SKM-1 treated with dmso at 0.1 percent for 144 hours (cell line): ENCODE measurements around the gene KIF1A.
A peak's percentile ranks its signal among the peaks of the same experiment; 100 is the strongest.

ENCODE experiments used
- DNase-seq: peaks from one replicate; lab custom pipeline; 2025; ENCODE audit not compliant: unreplicated experiment; lab: John Stamatoyannopoulos, UW

Gene KIF1A

DNA sequence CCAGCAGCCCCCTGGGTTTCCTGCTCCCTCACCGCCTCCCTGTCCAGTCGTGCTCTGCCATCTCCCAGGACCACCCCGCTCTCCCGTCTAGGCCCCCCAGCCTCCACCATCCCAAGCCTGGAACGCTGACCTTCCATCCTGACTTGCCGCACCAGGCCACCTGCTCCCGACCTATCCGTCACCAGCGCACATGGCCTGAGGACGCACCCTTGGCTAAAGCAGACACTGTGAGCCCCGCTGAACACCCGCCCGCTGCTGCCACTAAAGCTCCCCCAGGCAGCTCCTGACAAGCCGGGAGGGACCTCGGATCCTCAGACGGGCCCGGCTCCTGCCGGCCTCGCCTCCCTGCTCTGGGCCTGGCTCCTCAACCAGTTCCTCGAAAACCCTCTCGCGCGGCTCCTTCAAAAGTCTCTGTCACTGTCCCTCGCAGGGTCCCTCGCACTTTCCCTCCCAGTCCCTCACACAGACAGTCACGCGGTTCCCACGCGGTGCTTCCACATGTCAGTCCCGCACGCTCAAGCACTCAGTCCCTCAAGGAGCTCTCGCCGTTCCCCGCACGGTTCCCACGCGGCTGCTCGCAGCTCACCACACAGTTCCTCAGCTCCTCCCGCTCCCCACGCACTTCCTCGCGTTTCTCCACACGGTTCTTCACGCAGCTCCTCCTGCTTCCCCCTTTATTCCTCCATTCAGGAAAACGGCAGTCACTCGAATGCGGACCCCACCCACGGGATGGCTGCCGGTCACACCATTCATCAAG lies 42.4 kb downstream of the KIF1A start:
- no peak for DNase-seq

DNA sequence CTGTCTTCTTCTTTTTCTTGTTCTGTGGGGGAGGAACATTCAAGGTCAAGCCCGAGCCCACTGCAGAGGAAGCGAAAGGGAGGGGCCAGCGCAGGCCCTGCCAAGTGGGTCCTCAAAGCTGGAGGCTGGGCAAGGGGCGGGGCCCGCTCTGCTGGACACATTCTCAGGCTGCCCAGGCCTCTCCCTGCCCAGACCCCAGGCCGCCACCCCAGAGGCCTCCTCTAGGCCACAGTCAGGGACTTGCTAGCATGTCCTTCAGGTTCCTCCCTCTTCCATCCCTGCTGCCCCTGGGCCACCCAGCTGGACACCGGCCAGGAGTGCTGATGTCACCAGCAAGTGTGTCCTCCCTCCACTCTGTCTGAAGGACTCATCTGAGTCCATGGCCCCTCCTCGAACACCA lies 44.1 kb downstream of the KIF1A start:
- no peak for DNase-seq

DNA sequence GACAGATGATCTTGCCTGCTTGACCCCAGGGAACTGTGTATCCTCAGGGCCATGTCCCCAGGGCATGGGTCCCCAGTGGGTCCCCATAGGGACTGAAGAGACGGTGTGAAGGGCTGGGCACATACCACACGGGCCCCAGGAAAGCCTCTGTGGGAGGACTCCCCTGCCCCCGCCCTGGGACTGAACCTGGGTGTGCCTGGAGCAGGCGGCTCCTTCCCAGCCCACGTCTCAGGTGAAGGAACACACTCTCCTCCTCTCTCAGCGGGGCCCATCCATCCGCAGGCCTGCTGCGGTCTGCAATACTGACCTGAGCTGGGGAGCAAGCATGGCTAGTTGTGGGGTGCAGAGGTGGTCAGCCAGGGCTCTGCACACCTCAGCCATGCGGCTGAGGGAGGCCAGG lies 45.2 kb downstream of the KIF1A start:
- DNase-seq = no peak

DNA sequence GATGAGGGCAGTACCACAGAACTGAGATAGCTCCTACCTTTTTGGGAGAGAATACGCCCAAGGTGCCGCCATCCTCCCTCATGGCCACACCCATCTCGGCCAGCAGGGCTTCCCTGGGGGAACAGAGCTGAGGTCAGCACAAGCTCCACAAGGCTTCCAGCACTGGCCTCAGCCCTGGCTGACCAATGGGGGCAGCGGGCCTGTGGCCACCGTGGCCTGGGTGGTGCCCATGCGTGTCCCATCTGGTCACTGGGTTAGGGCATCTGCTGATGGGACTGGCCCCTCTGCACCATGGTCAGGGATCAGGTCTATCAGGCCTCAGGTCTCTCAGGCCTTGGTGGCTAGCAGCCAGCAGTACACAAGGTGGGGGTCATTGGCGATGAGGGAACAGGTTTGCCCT lies 50.9 kb downstream of the KIF1A start:
- DNase-seq = peak; percentile 10

DNA sequence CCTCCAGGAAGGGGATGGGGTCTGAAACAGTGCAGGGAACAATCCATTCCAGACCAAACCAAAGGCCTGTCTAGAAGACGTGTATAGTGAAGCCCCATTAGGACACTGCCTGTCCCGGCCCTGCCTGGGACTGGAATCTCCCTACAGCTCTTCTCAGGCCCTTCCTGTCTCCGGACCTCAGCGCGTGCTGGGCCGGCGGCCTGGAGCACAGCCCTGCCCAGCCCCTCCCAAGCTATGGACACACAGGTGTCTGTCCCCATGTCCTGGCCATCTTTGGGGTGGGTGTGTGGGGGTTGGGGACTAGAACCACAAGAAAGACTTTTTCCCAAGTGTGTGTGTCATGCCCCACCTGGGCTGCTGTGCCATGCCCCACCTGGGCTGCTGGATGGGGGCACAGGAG lies 51.8 kb downstream of the KIF1A start:
- no peak for DNase-seq

DNA sequence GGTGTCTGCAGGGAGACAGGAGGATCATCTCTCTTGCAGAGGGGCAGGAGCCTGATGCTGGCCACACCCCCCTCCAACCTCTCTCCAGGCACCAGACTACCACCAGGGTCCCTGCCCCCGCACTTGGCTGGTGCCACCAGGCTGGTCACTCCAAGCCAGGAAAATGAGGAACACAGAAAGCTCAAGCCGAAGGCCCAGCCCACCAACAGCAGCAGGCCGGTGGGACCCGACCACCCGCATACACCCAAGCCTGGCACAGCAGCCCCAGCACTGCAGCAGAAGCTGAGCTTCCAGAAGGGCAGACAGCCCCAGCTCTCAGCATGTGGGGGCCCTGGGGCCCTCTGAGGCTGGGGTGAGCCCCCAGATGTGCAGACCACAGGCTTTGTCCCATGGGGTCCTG lies 52.7 kb downstream of the KIF1A start:
- DNase-seq = no peak

DNA sequence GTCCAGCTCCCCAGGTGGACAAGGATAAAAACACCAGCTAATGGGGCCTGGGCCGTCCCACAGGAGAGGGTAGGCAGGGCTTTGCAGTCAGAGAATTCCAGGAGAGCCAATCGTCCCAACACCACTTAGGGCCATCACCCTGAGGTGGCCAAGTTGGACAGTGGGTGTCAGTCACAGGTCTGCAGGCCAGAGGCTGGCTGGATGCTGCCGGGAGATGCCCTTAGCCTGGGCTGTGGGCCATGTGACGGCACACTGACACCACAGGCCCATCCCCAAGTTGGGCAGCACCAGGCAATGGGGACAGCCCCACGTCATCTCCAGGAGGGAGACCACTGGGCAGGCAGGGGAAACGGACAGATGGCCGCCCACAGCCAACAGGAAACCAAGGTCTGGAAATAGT lies 53.9 kb downstream of the KIF1A start:
- no peak for DNase-seq

DNA sequence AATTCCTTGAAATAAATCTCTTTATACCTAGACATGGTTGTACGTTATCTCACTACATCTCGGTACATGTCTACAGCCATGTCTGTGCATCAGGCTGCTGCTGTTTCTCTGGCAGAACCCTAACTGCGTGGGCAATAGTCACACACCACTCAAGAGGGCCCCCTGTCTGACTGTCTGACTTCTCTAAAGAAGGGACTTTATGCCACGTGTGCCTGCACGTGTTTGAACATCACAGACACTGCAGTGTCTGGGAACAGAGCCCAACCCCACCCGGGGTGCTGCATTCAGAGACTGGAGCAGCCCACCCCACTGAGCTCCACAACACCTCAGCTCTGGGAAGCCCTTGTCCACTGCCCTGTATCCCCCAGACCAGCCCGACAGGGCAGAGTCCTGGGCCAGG lies 55.0 kb downstream of the KIF1A start:
- DNase-seq = no peak

DNA sequence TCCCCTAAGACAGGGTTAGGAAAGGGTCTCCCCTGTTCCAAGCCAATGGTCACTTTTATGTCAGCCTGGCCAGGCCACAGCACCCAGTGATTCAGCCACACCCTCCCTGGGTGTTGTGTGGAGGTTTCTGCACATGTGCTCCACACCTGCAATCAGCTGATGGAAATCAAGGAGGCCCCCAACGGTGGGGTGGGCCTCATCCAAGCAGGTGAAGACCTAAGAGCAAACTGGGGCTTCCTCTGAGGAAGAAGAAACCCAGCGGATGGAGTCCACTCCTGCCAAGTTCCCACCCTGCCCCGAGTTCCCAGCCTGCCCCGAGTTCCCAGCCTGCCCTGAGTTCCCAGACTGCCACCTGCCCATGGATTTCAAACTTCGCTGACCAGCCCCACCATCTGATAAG lies 55.4 kb downstream of the KIF1A start:
- no peak for DNase-seq

DNA sequence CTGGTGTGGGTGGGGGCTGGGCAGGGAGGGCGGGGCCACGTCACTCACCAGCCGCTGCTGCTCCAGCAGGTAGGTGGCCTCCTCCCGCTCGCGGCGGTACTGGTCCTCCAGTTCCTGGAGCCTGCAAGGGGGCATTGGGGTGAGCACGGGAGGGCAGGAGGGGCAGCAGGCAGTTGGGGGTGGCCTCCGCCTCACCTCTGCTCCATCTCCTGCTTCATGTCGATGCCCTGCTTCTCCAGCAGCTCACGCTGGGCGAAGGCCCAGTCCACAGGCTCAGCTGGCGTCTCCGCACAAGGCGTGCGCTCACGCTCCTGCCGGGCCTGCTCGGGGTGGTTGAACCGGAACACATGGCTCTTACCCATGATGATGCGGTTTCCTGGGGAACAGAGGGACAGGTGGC lies 57.0 kb downstream of the KIF1A start:
- DNase-seq = no peak

DNA sequence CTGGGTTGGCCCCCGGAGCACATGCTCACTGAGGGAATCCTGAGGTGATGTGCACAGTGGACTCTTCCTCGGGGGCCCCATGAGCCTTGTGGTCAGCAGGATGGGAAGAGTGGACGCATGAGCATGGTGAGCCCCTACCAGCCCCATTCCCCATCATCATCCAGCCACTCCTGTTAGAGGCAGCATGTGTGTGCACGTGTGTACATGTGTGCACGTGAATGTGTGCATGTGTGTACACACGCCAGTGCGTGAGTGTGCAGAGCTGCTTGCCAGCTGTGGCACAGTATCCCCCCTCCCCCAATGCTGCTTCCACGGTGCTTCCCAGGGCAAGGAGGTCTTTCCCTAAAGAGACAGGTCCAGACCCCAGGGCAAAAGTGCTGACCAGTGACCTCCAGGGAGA lies 57.8 kb downstream of the KIF1A start:
- DNase-seq = no peak

DNA sequence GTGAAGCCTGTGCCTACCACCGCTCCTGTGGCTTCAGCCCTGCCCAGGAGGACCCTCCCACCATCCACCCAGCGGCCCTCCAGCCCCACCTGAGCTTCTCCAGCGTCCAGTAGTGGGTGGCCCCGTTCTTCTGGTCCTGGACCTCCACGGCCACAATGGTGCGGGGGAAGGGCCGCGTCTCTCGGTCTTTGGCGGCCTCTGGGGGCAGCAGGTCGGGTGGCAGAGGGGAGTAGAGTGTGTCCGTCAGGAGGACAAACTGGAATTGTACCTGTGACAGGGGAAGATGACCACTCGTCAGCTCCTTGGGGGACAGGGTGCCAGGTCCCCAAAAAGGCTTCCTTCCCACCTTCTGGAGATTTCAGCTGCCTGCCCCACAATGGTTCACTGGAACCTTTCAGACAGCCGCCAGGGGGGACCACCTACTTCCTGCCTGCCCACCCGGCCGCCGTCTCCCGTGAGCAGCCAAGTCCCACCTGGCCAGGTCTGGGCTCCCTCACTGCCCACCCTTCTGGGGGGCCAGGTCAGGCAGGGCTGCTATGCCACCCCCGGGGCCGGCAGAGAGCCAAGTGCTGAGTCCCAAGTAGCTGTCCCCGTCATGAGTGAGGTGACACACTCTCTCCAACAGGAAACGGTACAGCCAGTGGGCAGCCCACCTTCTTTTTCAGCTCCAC lies 59.3 kb downstream of the KIF1A start:
- no peak for DNase-seq

DNA sequence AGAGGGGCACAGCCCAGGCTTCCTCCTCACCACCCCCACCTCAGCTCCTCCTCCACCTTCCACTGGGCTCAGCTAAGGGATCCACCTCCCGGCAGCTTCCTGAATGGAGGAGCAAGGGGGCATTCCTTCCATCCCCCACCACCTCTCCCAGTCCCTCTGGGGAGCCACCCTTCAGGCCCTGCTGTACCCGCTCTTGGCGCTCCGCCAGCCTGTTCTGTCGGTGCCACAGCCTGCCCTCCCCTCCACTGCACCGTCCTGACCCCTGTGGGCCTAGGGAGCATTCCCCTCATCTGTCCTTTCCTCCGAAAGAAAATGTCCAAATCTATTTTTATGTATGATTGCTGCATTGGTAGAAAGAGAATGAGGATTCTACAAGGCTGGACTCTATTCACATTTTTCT lies 59.9 kb downstream of the KIF1A start:
- no peak for DNase-seq

DNA sequence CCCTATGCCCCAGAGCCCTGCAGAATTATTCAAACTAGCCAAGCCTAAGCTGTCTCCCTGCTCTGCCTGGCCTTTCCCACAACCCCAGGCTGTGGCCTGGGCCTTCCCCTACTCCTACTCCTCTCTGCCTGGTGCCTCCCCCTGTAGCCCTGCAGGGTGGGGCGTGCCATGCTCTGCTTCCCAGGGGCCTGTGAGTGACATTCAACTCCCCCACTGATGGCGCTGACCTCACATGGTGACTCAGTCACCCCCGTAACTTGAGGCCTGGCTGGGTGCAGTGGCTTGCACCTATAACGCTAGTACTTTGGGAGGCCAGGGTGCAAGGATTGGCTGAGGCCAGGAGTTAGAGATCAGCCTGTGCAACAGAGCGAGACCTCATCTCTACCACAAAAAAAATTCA lies 60.6 kb downstream of the KIF1A start:
- no peak for DNase-seq

DNA sequence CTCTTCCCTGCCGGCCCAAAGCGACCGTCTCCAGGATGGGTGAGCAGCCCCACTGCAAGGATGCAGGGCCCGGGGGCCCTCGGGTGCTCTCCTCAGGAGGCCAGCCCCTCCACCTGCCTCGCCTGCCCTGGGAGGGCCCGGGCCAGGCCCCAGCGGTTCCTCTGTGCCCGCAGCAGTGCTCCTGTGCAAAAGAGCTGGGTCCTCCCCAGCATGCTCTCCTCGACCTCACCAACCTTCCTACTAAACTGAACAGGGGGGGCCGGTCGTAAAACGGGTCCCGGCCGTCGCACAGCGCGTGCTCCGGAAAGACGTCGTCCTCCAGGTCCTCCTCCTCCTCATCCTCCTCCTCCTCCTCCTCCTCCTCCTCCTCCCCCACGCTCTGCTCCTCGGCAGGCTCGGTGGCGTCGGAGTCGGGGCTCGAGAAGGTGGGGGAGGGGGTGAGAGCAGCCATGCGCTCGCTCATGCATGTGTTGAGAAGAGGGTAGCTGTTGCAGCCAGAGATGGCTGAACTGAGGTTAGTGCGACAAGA lies 62.9 kb downstream of the KIF1A start:
- DNase-seq = no peak

DNA sequence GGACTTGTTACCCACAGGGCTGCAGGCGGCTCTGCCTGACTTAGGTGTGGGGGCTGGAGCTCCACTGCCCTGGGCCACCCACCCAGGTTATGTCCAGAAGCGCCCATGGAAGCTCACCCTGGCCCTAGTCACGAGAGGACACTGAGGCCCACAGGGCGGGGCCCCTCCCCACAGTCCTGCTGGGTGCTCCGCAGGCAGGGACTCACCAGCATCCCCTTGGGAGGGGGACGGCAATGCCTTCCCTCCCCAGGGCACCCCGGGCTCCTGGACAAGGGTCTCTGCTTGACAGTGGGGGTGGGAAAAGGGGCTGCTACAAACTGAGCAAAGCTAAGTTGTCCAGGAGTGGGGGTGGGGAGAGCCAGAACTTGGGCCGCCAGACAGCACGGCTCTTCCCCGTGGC lies 67.8 kb downstream of the KIF1A start:
- no peak for DNase-seq

DNA sequence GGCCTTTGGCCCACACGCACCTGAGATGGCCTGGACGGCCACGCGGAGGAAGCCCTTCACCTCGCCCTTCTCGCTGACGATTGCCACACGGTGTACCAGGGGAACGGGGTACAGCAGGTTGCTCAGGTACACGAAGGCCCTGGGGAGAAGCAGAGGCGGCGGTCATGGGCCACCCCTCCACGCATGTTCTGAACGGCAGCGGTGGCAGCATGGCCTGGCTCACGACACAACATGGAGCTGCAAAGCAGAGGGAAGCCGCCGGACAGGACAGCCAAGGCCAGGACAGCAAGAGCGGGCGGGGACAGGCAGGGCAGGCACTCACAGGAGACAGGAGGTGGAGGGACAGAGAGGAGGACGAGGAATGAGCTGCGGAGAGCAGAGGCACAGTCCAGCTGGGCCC lies 69.6 kb downstream of the KIF1A start:
- no peak for DNase-seq

DNA sequence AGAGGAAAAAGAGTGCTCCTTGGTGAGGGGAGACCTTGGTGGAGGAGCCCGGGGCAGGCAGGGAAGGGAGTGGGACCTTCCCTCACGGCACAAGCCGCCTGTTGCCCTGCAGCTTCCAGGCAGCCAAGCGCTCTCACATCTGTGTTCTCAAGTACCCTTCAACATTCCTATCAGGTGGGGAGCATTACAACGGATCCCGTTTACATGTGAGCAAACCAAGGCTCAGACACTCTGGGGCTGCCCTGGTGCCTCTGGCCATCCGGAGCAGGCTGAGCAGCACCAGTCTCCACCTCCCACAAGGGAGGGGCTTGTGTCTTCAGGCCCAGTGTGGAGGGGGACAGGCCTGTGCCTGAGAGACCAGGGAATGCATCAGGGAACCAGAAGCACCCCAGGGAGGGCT lies 70.5 kb downstream of the KIF1A start:
- no peak for DNase-seq

DNA sequence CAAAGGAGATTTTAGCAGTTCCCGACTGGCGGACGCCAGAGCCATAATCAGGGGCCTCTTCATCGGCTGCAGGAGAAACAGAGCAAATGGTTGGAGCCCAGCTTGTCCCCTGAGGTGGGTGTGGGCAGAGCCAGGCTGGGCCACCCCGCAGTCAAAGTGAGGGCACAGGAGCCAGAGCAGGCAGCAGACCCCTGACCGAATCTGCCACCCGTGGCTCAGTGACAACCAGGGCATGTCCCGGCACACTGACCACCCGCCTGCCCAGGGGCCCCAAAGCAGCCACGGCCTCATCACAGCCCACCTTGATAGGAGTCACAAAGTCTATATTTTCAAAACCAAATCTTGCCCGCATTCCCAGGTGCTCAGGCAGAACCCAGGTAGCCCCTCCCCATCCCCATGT lies 72.8 kb downstream of the KIF1A start:
- no peak for DNase-seq

DNA sequence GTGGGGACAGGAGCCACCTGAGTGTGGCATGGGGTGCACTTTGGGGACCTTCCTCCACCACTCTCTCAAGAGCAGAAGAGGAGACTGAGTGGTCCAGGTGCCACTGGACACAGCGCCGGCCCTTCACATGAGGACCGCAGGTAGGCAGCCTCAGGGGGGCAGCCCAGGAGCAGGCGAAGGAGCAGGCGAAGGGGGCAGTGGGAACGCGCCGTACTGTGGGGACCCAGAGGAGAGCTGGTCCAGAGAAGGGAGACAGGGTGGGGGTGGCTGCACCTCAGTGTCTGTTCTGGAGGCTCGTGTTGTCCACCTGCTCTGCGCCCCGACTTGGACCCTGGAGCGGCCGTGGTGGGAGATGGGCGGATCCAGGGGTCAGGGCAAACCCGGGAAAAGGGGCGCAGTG lies 73.3 kb downstream of the KIF1A start:
- DNase-seq = no peak

DNA sequence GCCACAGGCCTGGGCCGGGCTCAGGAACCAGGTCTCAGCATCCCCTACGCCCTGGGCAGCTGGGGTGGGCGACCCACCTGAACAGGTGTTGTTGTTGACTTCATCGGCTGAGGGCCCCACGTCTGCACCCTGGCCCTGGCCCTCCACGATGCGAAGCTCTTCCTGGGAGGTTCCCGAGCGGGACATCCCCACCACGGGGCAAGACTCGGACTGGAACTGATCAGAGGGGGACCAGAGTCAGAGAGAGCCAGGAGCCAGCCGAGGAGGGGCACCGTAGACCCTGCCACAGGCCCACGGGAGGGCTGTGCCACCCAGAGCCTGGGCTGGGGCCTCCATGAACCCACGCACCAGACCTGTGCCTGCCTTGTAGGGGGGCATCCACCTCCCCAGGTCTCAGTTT lies 74.1 kb downstream of the KIF1A start:
- DNase-seq = no peak

DNA sequence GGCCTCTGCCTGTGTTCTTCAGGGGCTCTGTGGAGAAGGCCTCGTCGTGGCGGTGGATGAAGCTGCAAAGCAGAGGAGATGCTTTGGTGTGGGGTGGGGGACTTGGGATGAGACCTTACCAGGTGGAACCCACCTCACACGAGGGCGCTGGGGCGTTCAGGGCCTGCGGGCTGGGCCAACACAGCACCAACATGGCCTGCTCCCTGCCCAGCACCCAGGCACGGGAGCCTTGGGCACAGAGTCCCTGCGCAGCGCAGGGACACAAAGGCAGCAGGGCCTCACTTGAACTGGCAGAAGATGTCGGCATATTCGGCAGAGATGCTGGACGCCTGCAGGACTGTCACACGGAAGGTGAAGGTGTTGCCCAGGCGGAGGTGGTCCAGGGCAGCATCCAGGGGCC lies 74.6 kb downstream of the KIF1A start:
- DNase-seq = no peak

DNA sequence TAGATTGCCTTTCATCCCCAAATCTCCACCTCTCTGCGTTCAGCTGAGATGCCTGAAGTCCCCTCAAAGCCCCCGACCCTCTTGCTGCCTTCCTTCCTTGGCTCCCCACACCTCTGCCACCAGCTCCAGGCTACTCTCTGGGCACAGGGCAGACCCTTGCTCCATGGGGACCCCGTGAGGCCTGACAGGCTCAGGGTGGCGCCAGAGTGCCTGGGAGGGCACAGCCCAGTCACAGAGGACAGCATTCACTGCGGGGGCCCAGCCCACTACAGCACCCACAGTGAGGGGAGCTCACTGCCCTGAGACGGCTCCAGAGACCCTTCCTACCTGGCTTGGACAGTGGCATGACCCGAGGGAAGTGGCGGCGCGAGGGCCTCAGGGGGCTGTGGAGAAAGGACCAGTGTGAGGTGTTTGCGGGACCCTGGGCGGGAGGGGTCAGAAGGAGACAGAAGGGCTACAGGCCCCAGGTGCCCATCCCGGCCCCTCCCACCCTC lies 77.4 kb downstream of the KIF1A start:
- DNase-seq = no peak
